Tongue (tissue), 2 donors: ENCODE measurements around the gene NOTCH2. TPM values are rescaled to one million over a fixed set of nuclear protein-coding genes. Genes with fewer than 3 reads are reported as not detected.

Experiments used
- DNase-seq: peaks from one replicate; pipeline ENCODE4 v3.0.0-alpha.2; 2015
- total RNA-seq: library from RNA; depleted of rRNA; stranded (reverse); fragments of >200 nt; gene quantifications from one replicate; pipeline ENCODE4 v1.2.3, GENCODE V29; 2014

The NOTCH2 gene
- total RNA-seq, 1 donor from 2014 or later = 133 TPM

GRCh38 chr1:119873135-119874015 is 196.1 kb downstream of the NOTCH2 start:
- DNase-seq = peak; percentile 66

- no peak for DNase-seq
Measured at GRCh38 chr1:119871881-119872280, 197.6 kb downstream of the NOTCH2 start.

- peak; percentile 89 for DNase-seq
Measured at GRCh38 chr1:119870917-119871596, 198.4 kb downstream of the NOTCH2 start.

- no peak for DNase-seq
Measured at GRCh38 chr1:119869995-119870394, 199.5 kb downstream of the NOTCH2 start.

- DNase-seq = no peak
Measured at GRCh38 chr1:119868176-119868575, 201.3 kb downstream of the NOTCH2 start.

GRCh38 chr1:119866451-119866850 is 203.0 kb downstream of the NOTCH2 start:
- DNase-seq = no peak

GRCh38 chr1:119865627-119866026 is 203.8 kb downstream of the NOTCH2 start:
- peak; percentile 68 for DNase-seq

GRCh38 chr1:119862276-119862675 is 207.2 kb downstream of the NOTCH2 start:
- no peak for DNase-seq

Other genes starting within 250 kb of the NOTCH2 start
- not detected for gene ADAM30, start 173.1 kb downstream of the NOTCH2 start, total RNA-seq
- gene SEC22B, start 106.9 kb upstream of the NOTCH2 start, total RNA-seq = 27.9 TPM